ENCODE results near the gene SPEN.

The SPEN gene

GRCh38 chr1:15949453-15950245, 102.1 kb downstream of the SPEN start:
- peak; percentile 83 to 89 for DNase-seq

- DNase-seq = peak; percentile 52 to 61
These were observed 102.8 kb downstream of the SPEN start for GRCh38 chr1:15950302-15950701.

- peak; percentile 82 to 88 for DNase-seq
These were observed 103.3 kb downstream of the SPEN start for GRCh38 chr1:15950763-15951295.

DNA sequence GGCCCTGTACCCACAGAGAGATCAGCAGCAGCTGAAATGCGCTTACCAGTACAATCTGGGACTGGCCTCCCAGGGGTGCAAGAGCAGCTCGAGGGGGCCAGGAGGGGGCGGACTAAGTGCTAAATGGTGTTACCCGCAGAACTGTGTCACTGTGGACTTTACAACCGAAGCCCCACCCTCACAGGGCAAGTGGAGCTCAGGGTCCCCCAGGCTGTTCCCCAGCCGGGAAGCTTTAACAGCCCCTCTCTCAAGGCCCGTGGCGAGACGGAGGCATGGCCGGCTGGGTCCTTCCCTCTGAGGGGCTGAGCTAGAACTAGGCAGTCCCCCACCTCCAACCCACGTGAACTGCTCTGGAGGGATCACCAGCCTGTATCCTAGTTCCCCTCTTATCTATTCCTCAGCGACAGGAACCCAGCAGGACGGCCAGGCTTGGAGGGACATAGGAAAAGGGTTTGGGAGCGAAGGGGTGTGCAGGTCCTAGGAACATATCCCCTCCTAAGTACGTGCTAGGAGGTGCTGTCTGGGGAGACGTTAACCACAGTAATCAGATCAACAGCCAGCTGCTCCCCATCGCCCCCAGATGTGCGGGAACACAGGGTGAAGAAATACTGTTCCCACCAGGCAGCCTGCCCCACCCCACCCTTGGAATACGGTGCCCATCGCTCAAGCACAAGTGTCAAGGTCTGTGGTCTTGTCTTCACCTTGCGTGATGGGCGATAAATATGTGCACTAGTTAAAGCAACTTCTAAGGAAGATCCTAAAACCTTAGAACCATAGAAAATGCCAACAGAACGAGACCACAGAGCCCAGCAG, 104.0 kb downstream of the SPEN start:
- DNase-seq = peak; percentile 23 to 34

DNA sequence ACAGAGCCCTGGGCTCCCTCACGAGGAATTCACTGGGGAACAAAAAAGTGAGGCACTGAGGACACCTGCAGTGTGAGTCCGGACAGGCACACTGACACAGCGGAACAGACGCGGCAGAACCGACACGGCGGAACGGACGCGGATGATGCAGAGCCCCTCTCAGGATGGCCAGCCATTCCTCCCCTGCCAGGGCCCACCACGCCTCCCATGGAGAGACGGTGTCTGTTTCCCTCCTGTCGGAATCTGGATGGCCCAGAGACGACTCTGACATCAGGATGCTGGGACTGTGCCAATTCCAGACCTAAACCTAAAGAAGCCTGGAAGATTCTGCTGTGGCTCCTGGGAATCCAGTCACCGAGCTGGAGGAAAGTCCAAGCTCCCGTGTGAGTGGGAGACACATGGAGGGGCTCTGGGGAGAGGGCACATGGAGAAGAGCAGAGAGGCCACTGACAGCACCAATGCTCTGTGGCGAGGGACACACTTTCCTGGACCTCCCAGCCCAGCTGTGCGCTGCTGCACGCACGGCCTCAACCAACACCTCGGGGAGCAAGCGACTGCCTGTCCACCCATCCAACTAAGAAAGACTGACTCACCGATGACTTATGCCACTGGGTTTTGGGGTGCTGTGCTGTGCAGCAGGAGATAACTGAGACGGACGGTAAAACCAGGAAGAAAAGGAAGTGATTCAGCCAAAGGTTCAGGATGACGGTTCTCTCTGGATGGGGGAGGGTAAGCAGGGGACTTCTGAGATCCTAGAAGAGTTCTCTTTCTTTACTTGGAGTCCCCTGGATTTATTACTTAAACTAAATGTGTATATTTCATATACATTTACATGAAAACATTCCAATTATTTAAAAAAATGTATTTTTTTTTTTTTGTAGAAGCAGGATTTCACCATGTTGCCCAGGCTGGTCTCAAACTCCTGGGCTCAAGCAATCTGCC, 105.1 kb downstream of the SPEN start:
- no peak for DNase-seq

GRCh38 chr1:15953294-15953771, 105.8 kb downstream of the SPEN start:
- no peak for DNase-seq

DNA sequence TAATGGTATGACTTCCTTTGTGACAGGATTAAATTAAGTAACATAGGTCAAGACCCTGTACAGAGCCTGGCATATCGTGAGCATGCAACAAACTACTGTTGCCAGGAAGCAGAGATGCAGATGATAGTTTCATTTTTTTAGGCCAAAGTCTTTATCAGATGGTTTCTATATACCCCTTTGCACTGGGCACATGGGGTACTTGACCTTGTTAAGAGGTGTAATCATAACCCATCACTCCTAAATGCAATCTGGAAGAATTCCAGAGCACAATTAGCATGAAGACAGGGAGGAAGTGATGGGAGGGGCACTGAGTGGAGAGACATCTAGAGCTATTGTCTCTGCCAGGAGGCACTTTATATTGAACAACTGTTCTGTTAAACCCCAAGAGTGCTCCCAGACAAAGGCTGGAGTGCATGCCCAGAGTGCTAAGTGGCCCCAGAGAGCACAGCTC, 106.3 kb downstream of the SPEN start:
- DNase-seq = no peak

DNA sequence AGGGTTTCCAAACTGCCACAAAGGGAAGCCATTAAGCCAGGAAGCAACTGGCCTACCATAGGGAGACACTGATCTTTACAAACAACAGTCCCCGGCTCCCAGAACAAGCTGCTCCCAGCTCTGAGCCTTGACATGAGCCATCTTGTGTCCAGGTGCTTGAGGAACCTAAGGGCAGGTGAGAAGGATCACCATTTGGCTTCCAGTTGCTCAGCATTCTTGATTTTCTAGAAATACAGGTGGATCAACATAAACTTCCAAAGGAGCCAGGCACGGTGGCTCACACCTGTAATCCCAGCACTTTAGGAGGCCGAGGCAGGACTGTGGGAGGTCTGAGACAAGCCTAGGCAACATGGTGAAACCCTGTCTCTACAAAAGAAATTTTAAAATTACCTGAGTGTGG, 106.8 kb downstream of the SPEN start:
- DNase-seq = no peak

GRCh38 chr1:15955552-15955951, 108.0 kb downstream of the SPEN start:
- no peak for DNase-seq

- DNase-seq = no peak
These were observed 108.6 kb downstream of the SPEN start for GRCh38 chr1:15956150-15956549.

GRCh38 chr1:15957221-15958095, 110.0 kb downstream of the SPEN start:
- DNase-seq = no peak

GRCh38 chr1:15958111-15958510, 110.6 kb downstream of the SPEN start:
- no peak for DNase-seq

DNA sequence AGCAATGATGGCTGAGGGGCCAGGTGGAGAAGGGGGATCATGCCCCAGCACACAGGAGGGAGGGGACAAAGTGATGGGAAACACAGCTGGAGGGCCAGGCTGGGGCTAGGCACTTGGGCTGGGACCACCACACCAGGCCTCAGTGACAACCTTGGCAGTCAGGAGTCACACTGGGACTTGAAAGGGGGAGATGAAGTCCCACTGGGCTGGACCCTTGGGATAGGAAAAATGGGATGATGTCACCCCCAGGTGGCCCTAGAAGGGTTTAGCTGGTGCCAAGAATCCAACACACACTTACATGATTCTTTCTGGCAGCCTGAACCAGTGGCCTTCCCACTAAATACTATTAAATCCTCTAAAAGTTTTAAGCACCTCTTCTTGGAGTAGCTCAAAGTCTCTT, 111.3 kb downstream of the SPEN start:
- no peak for DNase-seq

GRCh38 chr1:15959424-15959823, 111.9 kb downstream of the SPEN start:
- DNase-seq = no peak

DNA sequence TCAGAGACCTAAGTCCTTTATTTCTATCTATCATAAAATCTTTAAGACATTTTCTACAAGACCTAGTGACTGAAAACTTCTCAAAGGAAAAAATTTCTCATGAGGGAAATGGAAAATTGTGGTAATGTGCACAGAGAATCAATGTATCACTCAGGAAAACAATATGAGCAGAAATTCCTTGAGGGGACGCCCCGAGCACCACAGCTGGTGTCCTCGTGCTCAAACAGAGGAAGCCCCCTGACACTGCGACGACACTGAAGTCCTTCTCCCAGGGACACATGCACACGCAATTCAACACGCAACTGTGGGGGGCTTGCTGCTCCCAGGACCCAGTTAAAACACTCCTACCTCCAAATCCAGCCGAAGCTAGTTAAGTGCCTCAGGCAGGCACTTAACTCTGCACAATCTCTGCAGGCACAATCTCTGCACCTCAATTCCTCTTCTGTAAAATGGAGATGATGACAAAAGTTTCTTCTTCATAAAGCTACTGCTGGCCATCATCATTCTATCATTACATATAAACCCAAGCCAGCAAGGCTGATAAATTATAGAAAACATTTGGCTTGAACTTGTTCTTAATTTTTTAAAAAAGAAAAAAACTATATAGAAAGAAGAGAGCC, 112.4 kb downstream of the SPEN start:
- DNase-seq = peak in 1 of 2 experiments; percentile 27

GRCh38 chr1:15960808-15961207, 113.3 kb downstream of the SPEN start:
- no peak for DNase-seq

GRCh38 chr1:15961492-15961891, 114.0 kb downstream of the SPEN start:
- DNase-seq = no peak

- no peak for DNase-seq
These were observed 114.7 kb downstream of the SPEN start for GRCh38 chr1:15962176-15962575.

DNA sequence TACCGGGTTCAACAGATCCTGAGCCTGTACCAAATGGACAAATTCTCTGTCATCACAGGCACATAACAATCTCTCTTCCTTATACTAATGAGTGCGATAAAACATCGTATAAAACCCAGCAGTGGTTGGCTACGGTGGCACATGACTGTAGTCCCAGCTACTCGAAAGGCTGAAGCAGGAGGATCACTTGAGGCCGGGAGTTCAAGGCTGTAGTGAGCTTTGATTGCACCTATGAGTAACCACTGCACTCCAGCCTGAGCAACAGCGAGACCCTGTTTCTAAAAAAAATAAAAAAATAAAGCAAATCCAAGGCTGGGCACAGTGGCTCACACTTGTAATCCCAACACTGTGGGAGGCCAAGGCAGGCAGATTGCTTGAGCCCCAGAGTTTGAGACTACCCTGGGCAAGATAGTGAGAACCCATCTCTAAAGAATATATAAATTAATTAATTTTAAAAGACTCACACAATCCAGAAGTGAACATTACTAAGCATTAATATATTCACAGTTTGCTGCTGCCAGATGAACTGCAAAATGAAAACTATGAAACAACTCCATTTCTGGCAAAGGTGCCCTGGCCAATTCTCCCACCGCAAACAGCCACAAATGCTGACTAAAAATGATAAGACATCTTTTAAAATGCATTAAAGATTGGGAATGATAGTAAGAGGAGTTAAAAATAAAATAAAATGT, 115.3 kb downstream of the SPEN start:
- no peak for DNase-seq

GRCh38 chr1:15963363-15963967, 116.0 kb downstream of the SPEN start:
- DNase-seq = no peak

All from activated CD4-positive, alpha-beta T cell treated with anti-CD3 and anti-CD28 coated beads, Interleukin-2, amount 50 U/mL, for 4 hours (primary cell).